Lower lobe of right lung (tissue), 2 donors: Measurements from ENCODE around the gene ZBTB42. TPM values are rescaled to one million over a fixed set of nuclear protein-coding genes. Genes with fewer than 3 reads are reported as not detected.

ENCODE experiments used
- ATAC-seq, 2 donors: fragments of 200-7000 bp; cut with Tn5 transposase; one replicate each; pipeline ENCODE4 v1.9.1; 2020 to 2022; ENCODE audit warnings: mild to moderate bottlenecking in 2 of 2, moderate library complexity in 2 of 2
- DNase-seq: peaks from one replicate; pipeline ENCODE4 v3.0.0-alpha.2; 2020
- H3K27ac ChIP-seq: fragments of 200-600 bp; one replicate; pipeline ENCODE4 v1.8.0; 2022
- H3K27me3 ChIP-seq: fragments of 200-600 bp; one replicate; pipeline ENCODE4 v1.8.0; 2022; ENCODE audit warnings: low read depth
- H3K36me3 ChIP-seq: fragments of 200-600 bp; one replicate; pipeline ENCODE4 v1.8.0; 2022; ENCODE audit warnings: mild to moderate bottlenecking
- H3K4me1 ChIP-seq: fragments of 200-600 bp; one replicate; pipeline ENCODE4 v1.8.0; 2022
- H3K4me3 ChIP-seq: fragments of 200-600 bp; one replicate; pipeline ENCODE4 v1.8.0; 2022; ENCODE audit warnings: mild to moderate bottlenecking
- H3K9me3 ChIP-seq: fragments of 200-600 bp; one replicate; pipeline ENCODE4 v1.8.0; 2022
- intact Hi-C: fragments of 100-400 bp; cut with DNase I; formaldehyde crosslinking; loops from one replicate; pipeline ENCODE4 v1.11.0; 2022
- total RNA-seq: library from RNA; stranded (reverse); fragmentation: NEBNext Ultra II Directional; extraction: Animal tissue kit (Norgen Biotek cat#: 25700); gene quantifications from one replicate; pipeline ENCODE4 v1.2.1, GENCODE V29; 2021
- TF ChIP-seq, protein P1 (sequence below): fragments of 200-600 bp; IDR thresholded peaks from one replicate; pipeline ENCODE4 v1.8.0; 2022; ENCODE audit warnings: antibody characterized with exemption, mild to moderate bottlenecking
- donor health status: DM: no; HTN: yes; CAD: no; lungs with severe emphysema.

The ZBTB42 gene
- total RNA-seq, 1 donor from 2014 or later = 13.1 TPM

GRCh38 chr14:104786726-104787675 is 13.9 kb upstream of the ZBTB42 start:
- no peaks in the 10 kb centered on the region for H3K9me3 ChIP-seq
- peaks cover 49% of the 10 kb centered on the region for H3K36me3 ChIP-seq
- intact Hi-C loops = no loop called here
- TF ChIP-seq, protein P1, sequence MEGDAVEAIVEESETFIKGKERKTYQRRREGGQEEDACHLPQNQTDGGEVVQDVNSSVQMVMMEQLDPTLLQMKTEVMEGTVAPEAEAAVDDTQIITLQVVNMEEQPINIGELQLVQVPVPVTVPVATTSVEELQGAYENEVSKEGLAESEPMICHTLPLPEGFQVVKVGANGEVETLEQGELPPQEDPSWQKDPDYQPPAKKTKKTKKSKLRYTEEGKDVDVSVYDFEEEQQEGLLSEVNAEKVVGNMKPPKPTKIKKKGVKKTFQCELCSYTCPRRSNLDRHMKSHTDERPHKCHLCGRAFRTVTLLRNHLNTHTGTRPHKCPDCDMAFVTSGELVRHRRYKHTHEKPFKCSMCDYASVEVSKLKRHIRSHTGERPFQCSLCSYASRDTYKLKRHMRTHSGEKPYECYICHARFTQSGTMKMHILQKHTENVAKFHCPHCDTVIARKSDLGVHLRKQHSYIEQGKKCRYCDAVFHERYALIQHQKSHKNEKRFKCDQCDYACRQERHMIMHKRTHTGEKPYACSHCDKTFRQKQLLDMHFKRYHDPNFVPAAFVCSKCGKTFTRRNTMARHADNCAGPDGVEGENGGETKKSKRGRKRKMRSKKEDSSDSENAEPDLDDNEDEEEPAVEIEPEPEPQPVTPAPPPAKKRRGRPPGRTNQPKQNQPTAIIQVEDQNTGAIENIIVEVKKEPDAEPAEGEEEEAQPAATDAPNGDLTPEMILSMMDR = no peak
- peaks cover 80% of the 10 kb centered on the region for H3K4me1 ChIP-seq
- no peak overlapping the region for H3K4me3 ChIP-seq
- H3K27ac ChIP-seq = peak overlapping the region; percentile 67
- no peak for ATAC-seq
- DNase-seq = no peak
- no peaks in the 10 kb centered on the region for H3K27me3 ChIP-seq

DNA sequence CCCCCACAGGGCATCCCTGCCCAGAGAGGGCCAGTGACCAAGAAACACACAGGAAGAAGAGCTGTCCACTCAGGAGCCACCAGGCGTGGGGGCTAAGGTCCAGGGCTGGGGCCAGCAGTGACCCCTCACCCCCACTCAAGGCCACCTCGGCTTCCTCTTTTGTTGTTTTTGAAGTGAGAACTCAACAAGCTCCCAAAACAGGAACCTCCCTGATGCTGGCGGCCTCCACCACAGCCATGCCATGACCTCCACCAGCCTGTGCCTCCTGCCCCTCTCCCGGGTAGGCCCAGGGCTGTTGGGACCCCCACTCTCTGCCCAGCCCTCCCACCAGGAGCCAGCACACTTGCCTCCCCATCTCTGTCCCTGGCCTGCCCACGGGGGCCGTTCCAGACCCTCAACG is 13.2 kb upstream of the ZBTB42 start:
- Histone ChIP-seq H3K27me3 (no peaks in the 10 kb centered on the region), H3K4me1 (peaks cover 87% of the 10 kb centered on the region), H3K36me3 (peaks cover 53% of the 10 kb centered on the region), H3K4me3 (no peak overlapping the region), H3K27ac (peak overlapping the region; percentile 67), H3K9me3 (no peaks in the 10 kb centered on the region)
- peak in 1 of 2 donors; percentile 29 for ATAC-seq
- TF ChIP-seq, protein P1 = no peak
- DNase-seq = peak; percentile 82
- intact Hi-C loops = no loop called here

GRCh38 chr14:104788161-104788818 is 12.6 kb upstream of the ZBTB42 start:
- peak overlapping the region; percentile 67 for H3K27ac ChIP-seq

DNA sequence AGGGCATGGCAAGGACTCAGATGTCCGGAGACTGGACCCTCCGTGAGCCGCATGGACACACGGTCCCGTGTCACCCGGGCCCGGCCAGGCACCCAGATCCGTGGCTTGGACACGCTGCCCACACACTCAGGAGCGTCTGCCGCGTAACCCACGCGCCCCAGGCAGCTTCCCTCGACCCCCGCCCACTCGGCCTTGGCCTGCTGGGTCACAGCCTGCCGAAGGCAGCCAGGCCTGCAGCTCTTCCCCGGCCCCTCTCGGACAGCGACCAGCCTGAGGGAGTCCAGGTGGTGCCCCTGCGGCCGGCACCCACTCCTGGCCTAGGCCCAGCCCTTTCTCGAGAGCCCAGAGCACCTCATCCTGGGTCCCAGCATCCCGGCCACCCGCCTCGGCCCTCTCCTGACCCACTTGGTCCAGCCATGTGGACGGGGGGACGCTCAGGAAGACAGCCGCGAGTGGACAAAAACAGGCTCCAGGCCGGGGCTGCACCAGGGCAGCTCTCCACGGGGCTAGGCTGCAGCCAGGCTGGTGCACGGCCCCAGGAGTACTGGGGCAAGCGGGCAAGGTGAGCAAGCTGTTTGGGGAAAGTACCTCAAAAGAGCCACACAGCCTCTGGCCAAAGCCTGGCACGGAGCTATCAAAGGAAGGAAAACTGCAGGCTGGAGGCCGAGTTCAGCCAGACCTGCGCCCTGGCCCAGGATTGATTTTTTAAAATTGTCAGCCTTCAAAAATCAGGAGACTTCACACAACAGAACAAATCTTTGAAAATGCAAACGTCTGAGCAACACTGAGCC is 11.8 kb upstream of the ZBTB42 start:
- Histone ChIP-seq H3K4me1 (peaks cover 100% of the 10 kb centered on the region), H3K36me3 (peaks cover 53% of the 10 kb centered on the region), H3K9me3 (no peaks in the 10 kb centered on the region), H3K27me3 (no peaks in the 10 kb centered on the region), H3K27ac (no peak overlapping the region), H3K4me3 (no peak overlapping the region)
- DNase-seq (no peak), ATAC-seq (no peak)
- intact Hi-C loops = no loop called here
- TF ChIP-seq, protein P1 = no peak

More at GRCh38 chr14:104788161-104788818, 12.6 kb upstream of the ZBTB42 start:
- H3K9me3 ChIP-seq = no peaks in the 10 kb centered on the region
- H3K4me1 ChIP-seq = peaks cover 93% of the 10 kb centered on the region
- ATAC-seq = no peak
- TF ChIP-seq, protein P1 = no peak
- DNase-seq = no peak
- H3K4me3 ChIP-seq = no peak overlapping the region
- H3K27me3 ChIP-seq = no peaks in the 10 kb centered on the region
- H3K36me3 ChIP-seq = peaks cover 53% of the 10 kb centered on the region
- intact Hi-C loops = no loop called here
